GM21367 (cell line): ENCODE data around the gene HBG2.
"Not testable (repeated sequence)": the region's sequence is repeated elsewhere in the genome, so short reads cannot be mapped to it uniquely, and the experiment has no call there.

Experiments used
- ATAC-seq: cut with Tn5 transposase; IDR thresholded peaks from one replicate; pipeline ENCODE4 v1.9.1; 2021; ENCODE audit not compliant: unreplicated experiment

The HBG2 gene

DNA sequence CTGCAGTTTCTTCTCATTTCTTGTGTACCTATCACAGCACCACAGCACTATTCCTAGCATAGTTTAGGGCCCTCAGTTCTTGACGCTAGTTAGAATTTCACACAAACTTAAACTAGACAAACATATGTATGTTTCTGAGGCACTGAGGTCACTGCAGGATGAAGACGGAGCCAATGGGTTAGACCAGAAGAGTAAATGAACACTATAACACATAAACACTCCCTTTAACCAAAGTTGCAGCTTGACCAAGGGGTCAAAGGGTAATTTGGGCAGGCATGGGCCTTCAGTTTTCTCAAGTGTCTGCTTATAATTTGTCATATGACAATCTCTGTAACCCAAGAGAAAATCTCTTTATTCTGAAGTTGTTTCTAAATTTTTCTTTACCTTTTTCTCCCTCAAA lies 28.0 kb upstream of the HBG2 start:
- ATAC-seq, result no peak

DNA sequence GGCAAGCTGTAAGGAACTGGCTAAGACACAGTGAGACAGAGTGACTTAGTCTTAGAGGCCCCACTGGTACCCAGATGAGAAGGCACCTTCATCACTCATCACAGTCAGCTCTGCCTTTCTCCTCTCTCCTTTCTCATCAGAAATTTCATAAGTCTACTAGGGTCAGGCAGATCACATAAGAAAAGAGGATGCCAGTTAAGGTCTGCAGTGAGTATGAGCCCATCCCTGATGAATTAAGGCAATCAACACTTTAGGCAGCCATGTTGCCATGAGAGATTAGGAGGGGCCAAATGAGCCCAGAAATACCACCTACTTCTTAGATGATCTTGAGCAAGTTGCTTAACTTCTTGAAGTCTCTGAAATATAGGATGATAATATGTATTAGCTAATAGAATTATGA lies 27.0 kb upstream of the HBG2 start:
- no peak for ATAC-seq

DNA sequence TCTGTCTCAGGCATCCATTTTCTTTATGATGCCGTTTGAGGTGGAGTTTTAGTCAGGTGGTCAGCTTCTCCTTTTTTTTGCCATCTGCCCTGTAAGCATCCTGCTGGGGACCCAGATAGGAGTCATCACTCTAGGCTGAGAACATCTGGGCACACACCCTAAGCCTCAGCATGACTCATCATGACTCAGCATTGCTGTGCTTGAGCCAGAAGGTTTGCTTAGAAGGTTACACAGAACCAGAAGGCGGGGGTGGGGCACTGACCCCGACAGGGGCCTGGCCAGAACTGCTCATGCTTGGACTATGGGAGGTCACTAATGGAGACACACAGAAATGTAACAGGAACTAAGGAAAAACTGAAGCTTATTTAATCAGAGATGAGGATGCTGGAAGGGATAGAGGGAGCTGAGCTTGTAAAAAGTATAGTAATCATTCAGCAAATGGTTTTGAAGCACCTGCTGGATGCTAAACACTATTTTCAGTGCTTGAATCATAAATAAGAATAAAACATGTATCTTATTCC lies 26.1 kb upstream of the HBG2 start:
- ATAC-seq, result peak; percentile 83

DNA sequence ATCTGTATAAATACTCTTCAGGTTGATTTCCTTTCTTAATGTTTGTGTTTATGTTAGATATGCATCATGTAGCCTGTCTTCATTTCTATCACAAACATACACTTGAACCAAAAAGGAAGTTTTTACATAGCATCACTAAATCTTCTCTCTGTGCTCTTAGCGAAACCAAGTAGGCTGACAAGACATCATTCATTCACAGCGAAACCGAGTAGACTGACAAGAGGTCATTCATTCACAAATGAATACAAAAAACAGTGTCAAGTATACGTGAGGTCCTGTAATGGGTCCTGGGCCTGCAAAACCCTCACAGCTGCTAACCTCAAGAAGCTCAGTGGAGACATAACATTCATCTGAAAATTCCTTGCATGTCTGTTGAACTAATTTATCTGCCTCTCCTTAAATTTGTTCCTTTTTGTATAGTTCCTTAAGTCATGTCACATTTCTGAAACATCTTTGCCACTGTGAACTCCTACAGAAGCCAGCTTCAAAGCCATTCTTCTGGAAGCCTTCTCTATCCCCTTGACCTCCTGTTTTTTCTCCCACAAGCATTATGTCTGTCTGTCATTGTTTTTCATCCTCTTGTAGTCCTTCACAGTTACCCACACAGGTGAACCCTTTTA lies 25.0 kb upstream of the HBG2 start:
- ATAC-seq, result no peak

DNA sequence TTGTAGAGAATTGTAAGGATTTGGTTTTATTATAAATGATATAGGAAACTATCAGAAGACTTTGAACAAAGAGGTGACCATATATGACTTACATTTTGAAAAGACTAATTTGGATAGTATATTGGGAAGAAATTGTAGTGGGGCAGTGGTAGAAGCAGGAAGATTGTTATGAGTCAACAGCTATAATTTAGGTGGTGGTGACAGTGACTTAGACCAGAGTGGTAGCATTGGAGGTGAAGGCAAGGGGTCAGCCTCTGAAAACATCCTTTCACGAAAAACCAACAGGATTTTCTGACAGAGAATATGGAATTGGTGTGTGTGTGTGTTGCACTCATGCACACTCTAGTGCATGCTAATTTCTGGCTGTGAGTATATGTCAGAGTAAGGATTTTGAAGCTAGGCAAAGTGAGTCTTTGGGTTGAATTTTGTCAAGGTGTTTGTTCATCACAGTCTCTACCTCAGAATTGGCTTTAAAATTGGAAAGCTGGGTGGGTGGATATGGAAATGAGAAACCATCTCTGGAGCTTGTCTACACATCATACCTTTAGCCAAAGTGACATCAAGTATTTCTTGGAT lies 23.3 kb upstream of the HBG2 start:
- no peak for ATAC-seq

DNA sequence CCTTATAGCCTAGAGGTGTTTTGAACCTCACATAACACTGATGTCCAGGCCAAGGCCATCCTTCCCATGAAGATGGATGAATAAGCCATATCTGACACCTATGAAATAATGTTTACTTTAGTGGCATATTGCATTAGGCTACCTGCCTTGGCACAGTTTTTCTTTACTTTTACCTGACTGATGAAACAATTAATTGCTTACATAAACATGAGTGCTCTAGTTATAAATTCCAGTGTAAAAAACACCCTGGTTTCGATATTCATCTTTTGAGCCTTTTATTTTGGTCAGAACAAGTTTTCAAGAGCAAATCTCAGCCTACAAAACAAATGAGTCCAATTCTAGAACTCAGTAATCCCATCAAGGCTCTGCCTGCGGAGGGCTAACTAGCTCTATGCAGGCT lies 22.1 kb upstream of the HBG2 start:
- ATAC-seq, result no peak

DNA sequence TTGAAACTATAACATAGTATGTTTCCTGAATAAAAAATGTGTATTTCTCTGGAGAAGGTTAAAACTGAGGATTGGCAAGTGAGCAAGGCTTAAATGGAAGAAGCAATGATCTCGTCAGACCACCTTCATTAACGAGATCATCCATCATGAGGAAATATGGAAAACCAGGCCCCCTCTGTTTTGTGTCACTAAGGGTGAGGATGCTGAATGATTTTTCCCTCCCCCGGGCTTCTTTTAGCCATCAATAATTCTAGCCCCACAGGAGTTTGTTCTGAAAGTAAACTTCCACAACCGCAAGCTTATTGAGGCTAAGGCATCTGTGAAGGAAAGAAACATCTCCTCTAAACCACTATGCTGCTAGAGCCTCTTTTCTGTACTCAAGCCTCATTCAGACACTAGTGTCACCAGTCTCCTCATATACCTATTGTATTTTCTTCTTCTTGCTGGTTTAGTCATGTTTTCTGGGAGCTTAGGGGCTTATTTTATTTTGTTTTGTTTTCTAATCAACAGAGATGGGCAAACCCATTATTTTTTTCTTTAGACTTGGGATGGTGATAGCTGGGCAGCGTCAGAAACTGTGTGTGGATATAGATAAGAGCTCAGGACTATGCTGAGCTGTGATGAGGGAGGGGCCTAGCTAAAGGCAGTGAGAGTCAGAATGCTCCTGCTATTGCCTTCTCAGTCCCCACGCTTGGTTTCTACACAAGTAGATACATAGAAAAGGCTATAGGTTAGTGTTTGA lies 21.0 kb upstream of the HBG2 start:
- ATAC-seq, result no peak

DNA sequence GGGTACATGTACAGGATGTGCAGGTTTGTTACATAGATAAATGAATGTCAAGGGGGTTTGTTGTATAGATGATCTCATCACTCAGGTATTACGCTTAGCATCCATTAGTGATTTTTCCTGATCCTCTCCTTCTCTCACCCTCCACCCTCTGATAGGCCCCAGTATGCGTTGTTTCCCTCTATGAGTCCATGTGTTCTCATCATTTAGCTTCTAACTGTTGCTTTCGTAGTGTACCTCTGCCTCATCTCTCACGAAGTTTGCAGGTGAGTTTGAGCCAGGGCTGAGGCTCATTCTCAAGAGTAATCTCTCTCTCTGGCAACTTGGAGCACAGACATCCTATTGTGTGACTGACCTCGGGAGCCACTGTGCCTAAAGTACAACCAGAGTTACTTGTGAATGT lies 19.8 kb upstream of the HBG2 start:
- ATAC-seq, result no peak

DNA sequence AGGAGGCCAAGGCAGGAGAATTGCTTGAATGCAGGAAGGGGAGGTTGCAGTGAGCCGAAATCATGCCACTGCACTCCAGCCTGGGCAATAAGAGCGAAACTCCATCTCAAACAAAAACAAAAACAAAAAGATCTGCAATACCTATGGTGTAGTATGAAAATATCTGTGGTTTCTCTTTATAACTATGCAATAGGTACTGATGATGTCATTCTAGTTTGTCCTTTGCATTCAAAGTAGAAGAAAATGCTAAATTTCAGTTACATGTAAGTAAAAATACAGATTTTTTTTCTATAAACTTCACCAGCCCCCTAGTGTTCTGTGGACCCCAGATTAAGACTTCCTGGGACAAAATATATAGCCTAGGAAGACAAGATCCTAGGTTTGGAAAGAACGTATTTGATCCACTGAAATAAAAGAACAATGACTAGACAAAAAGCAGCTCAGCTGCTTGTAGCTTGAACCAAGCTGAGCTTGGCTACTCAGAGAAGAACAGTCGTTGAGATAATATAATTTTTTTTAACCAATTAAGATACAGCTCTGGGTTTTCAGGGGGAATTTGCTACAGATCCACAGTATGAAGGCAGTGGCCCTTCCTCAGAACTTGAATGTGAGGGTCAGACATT lies 17.9 kb upstream of the HBG2 start:
- ATAC-seq, result no peak

DNA sequence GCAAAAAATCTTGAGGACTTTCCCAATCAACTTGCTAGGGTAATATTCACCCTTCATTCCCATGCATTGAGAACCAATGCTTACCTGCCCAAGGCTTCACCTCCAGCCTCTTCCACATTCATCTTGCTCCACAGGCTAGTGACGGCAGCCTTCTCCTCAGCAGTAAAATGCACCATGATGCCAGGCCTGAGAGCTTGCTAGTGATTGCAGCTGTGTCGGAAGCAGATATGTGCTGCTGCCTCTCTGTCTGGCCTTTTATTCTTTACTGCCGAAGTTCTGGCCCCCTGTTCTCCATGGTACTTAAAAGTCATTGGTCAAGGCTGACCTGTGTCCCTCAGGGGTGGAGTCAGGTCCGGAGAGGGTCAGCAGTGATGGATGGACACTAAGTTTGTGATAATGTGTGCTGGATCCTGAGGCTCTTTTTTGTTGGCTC lies 15.2 kb upstream of the HBG2 start, which contains the start of gene HBE1:
Gene HBE1, minus strand, starts transcription at position 231 of the 433 bp plus-strand sequence. Its CDS starts 55 bp downstream, at position 176.
- ATAC-seq, result no peak

DNA sequence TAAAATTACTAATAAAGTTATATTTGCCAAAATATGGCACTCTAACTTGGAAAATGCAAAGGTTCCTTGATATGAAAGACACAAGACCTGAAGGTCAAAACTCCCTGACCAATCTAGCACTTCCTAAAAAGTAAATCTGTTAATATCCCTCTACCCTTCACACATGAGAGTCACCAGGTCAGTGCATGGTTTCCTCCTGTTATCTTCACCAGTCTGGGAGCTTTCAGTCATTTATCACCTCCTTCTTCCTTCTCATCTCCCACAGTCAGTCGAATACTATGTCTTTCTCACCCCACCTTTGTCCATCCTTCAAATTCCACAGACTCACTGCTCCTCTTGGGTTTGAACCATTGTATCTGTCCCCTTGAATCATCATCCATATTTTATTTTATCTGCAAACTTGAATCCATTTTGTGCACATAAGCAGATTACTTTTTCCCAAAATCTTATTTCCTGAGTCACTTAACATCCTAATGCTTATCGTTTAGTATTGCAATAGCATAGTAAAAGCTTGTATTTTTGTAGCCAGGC lies 12.5 kb upstream of the HBG2 start:
- no peak for ATAC-seq

DNA sequence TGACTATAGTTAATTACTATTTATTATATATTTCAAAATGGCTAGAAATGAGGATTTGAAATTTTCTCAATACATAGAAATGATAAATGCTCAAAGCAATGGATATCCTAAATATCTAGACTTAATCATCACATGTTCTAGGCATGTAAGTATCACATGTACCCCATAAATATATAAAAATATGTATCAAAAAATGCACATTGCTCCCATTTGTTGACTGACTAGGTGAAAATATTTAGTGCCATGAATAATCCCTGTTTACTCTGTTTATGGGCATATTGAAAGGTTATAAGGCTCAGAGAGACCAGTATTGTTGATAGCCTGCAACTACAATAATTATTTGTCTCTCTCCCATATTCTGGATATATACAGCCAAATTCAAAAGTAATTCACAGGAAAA lies 12.0 kb upstream of the HBG2 start:
- ATAC-seq, result no peak

DNA sequence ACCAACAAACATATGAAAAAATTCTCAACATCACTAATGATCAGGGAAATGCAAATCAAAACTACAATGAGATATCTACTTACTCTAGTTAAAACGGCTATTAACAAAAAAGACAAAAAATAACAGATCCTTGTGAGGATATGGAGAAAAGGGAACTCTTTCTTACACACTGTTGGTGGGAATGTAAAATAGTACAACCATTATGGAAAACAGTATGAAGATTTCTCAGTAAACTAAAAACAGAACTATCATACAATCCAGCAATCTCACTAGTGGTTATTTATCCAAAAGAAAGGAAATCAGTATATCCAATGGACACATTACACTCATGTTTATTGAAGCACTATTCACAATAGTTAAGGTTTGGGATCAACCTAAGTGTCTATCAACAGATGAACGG lies 11.3 kb upstream of the HBG2 start:
- no peak for ATAC-seq

DNA sequence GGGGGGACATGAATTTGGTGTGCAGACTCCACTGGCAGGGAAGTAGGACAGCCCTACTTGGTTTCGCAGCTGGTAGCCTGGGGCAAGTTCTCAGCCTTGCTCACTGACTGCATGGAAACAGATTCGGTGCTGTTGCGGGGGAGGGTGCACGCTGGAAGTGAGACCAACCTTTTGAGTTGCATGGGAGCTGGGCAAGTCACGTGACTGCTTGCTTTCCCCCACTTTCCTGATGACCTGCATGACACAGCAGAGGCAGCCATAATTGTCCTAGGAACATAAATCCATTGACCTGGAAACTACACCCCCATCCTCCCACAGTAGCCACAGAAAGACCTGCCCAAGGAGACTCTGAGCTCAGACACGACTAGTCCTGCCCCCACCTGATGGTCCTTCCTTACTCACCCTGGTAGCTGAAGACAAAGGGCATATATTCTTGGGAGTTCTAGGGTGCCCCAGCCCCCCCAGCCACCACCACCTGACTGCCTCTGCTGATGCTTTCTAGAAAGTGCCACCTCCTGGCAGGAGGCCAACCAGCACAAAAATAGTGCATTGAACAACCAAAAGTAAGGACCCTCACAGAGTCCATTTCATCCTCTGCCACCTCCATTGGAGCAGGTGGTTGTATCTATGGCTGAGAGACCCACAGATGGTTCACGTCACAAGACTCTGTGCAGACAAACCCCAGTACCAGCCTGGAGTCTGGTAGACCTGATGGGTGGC lies 4.1 kb upstream of the HBG2 start:
- ATAC-seq, result no peak

DNA sequence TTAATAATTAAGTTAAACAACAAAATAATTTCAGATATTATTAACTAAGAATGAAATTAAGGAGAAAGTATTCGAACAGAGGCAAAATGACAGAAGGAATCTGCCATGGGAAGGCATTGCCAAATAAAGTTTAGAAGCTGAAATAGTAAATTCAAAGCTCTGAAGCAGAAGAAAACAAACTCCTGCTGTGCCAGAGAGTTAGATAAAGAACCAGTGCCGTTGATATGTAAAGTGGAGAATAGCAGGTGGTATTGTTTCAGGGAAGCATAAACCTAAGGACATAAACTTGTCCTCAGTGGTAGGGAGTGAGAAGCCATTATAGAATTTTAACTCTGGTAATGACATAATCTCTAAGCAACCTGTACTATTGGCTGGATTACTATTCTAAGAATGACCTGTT lies 2.7 kb upstream of the HBG2 start:
- ATAC-seq, result no peak

DNA sequence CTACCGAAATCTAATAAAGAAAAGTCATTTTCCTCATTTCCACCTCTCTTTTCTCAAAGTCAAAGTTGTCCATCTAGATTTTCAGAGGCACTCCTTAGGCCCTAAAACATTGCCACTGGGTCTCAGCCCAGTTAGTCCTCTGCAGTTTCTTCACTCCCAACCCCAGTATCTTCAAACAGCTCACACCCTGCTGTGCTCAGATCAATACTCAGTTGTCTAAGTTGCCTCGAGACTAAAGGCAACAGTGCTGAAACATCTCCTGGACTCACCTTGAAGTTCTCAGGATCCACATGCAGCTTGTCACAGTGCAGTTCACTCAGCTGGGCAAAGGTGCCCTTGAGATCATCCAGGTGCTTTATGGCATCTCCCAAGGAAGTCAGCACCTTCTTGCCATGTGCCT lies 558 bp downstream of the HBG2 start:
- not testable (repeated sequence) for ATAC-seq

DNA sequence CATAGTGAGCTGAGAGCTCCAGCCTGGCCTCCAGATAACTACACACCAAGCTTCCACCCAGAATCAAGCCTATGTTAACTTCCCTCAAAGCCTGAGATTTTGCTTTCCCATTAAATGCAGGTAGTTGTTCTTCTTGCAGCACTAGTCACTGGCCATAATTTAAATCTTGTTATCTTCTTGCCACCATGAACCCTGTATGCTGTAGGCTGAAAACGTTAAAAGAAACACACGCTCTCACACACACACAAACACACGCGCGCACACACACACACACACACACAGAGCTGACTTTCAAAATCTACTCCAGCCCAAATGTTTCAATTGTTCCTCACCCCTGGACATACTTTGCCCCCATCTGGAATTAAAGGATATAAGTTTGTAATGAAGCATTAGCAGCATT lies 1.1 kb downstream of the HBG2 start:
- ATAC-seq, result not testable (repeated sequence)

DNA sequence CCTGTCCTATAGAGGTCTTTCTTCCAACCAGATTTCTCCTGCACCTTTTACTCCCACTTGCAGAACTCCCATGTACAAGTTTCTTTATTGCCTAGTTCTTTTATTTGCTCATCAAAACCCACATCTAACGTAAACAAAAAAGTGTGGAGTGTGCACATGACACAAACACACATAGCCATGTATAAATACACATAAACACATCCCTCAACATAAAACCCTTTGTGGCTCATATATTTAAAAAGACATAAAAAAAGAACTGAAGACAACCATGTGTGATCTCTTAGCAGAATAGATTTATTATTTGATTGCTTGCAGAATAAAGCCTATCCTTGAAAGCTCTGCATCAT lies 1.7 kb downstream of the HBG2 start:
- no peak for ATAC-seq

DNA sequence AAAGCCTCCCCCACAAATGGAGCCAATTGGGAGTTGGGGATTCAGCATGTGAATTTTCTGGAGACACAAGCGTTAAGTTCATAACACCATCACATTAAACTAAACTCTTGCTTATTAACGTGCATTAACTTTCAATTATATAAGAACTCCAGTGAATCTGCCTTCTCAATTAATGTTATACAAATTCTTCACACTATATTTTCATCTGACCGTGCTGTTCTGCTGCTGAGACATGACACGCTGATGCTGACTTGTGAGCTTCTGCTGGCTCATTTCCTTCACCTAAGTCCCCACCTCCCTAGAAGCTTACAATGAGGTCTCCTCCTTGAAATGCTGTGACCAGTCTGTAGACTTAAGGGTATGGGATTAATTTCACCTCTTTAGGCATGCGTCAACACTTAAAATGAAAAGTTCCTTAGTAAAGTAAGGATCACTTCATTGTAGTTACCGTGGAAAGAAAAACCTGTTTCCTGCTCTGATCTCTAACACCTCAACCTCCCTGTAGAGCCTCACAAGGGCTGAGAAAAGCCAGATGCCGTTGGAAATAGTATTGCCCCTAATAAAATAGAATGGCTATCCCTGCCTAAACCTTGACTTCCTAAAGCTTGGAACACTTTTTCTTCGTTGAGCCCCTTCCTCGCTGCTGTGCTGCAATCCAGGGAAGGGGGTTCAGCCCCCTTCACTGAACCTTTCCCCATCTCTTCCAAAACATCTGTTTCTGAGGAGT lies 2.2 kb downstream of the HBG2 start:
- no peak for ATAC-seq

DNA sequence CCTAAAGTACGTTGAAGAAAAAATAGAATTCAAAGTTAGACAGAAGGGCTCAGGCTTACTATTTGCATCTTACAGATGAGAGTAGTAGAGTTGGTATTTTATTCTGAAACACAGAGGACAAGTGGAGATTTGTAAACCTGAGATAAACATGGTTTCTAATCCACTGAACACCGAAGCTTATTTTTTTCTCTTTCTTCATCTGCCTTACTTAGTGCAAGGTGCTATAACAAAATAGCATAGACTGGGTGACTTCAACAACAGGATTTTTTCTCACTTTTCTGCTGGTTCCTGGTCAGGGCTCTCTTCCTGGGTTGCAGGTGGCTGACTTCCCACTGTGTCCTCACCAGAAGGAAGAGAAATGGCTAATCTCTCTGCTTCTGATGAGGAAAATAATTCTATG lies 2.8 kb downstream of the HBG2 start:
- no peak for ATAC-seq
